DOHH2 (cell line): ENCODE data around the gene SIX3.

Experiments used
- H3F3A ChIP-seq: fragments of 200-600 bp; sonication (generic), shearing (Covaris generic); 2 replicates; pipeline ENCODE4 v1.6.0; 2016; ENCODE audit warnings: antibody characterized with exemption, mild to moderate bottlenecking; ENCODE audit not compliant: control insufficient read depth, insufficient read depth
- H3K27ac ChIP-seq: fragments of 200-600 bp; sonication (generic); 2 replicates; pipeline ENCODE4 v1.5.1; 2014; ENCODE audit warnings: low read depth, mild to moderate bottlenecking, low read length, moderate library complexity
- H3K27me3 ChIP-seq: fragments of 200-600 bp; sonication (generic); 2 replicates; pipeline ENCODE4 v1.6.1; 2014; ENCODE audit warnings: mild to moderate bottlenecking, low read length, mixed read lengths; ENCODE audit not compliant: control insufficient read depth
- H3K36me3 ChIP-seq: fragments of 200-600 bp; sonication (generic); 2 replicates; pipeline ENCODE4 v1.6.1; 2014; ENCODE audit warnings: mild to moderate bottlenecking, low read length, moderate library complexity, mixed read lengths; ENCODE audit not compliant: control insufficient read depth
- H3K4me1 ChIP-seq: fragments of 200-600 bp; sonication (generic); 2 replicates; pipeline ENCODE4 v1.6.1; 2014; ENCODE audit warnings: mild to moderate bottlenecking, low read length, mixed read lengths; ENCODE audit not compliant: control insufficient read depth
- H3K4me2 ChIP-seq: fragments of 200-600 bp; sonication (generic); 2 replicates; pipeline ENCODE4 v1.6.0; 2014; ENCODE audit warnings: mild to moderate bottlenecking, low read length, moderate library complexity
- H3K4me3 ChIP-seq: fragments of 200-600 bp; sonication (generic); 2 replicates; pipeline ENCODE4 v1.5.1; 2014; ENCODE audit warnings: mild to moderate bottlenecking, low read length, mixed read lengths
- H3K79me2 ChIP-seq: fragments of 200-600 bp; sonication (generic); 2 replicates; pipeline ENCODE4 v1.6.1; 2014; ENCODE audit warnings: mild to moderate bottlenecking, low read length, mixed read lengths; ENCODE audit not compliant: control insufficient read depth
- H3K9me2 ChIP-seq: fragments of 200-600 bp; sonication (generic); replicated peaks from 2 replicates; pipeline ENCODE4 v1.6.1; 2014; ENCODE audit warnings: mild to moderate bottlenecking, low read length, mixed read lengths; ENCODE audit not compliant: control insufficient read depth
- H3K9me3 ChIP-seq: fragments of 200-600 bp; sonication (generic); 2 replicates; pipeline ENCODE4 v1.6.1; 2014; ENCODE audit warnings: antibody characterized with exemption, low read length, mixed read lengths; ENCODE audit not compliant: control insufficient read depth, insufficient read depth
- H4K20me1 ChIP-seq: fragments of 200-600 bp; sonication (generic); 2 replicates; pipeline ENCODE4 v1.6.0; 2014; ENCODE audit warnings: low read depth, mild to moderate bottlenecking, antibody characterized with exemption, low read length, moderate library complexity; ENCODE audit not compliant: control insufficient read depth, insufficient read depth
- EZH2phosphoT487 ChIP-seq: fragments of 200-600 bp; sonication (generic); IDR thresholded peaks from 2 replicates; pipeline ENCODE4 v1.6.1; 2017; ENCODE audit warnings: borderline replicate concordance, mild to moderate bottlenecking, antibody characterized with exemption, low read length, moderate library complexity, mixed read lengths
- TF ChIP-seq, protein P1 (sequence below): fragments of 200-600 bp; sonication (generic); IDR thresholded peaks from one replicate; pipeline ENCODE4 v1.5.1; 2014; ENCODE audit warnings: antibody characterized with exemption, mild to moderate bottlenecking, low read depth, low read length; ENCODE audit not compliant: poor library complexity, severe bottlenecking

Gene SIX3

DNA sequence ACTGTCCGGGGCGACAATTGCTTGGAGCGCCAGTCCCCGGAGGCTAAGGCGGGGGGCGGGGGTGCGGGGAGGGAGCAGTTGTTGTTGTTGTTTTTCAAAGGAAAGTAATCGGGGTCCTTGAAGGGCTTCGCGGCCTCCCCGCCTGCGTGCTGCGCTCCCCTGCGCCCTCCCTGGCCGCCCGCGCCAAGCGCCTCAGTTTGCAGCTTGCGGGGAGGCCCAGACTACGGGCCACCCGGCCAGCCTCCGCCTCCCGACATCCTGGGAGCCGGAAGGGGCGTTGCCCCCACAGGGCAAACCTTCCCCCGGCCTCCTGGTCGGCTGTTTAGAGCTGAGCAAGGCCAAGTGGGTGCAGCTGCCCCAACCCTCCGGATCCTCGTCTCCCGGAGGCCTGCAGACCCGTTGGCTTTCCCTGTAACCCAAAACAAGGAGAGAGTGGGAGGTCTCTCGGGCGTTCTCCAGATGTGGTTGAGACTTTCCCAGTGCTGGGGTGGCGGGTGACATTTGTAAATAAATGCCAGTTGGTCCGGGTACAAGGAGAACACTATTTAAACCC is 3.7 kb upstream of the SIX3 start:
- no peaks in the 10 kb centered on the region for H3K79me2 ChIP-seq
- H3F3A ChIP-seq, result no peaks in the 10 kb centered on the region
- no peaks in the 10 kb centered on the region for H3K9me2 ChIP-seq
- H3K4me1 ChIP-seq, result no peaks in the 10 kb centered on the region
- H3K36me3 ChIP-seq, result no peaks in the 10 kb centered on the region
- peak overlapping the region; percentile 34 for H3K4me2 ChIP-seq
- TF ChIP-seq, protein P1, sequence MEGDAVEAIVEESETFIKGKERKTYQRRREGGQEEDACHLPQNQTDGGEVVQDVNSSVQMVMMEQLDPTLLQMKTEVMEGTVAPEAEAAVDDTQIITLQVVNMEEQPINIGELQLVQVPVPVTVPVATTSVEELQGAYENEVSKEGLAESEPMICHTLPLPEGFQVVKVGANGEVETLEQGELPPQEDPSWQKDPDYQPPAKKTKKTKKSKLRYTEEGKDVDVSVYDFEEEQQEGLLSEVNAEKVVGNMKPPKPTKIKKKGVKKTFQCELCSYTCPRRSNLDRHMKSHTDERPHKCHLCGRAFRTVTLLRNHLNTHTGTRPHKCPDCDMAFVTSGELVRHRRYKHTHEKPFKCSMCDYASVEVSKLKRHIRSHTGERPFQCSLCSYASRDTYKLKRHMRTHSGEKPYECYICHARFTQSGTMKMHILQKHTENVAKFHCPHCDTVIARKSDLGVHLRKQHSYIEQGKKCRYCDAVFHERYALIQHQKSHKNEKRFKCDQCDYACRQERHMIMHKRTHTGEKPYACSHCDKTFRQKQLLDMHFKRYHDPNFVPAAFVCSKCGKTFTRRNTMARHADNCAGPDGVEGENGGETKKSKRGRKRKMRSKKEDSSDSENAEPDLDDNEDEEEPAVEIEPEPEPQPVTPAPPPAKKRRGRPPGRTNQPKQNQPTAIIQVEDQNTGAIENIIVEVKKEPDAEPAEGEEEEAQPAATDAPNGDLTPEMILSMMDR, result no peak
- no peak for TF ChIP-seq EZH2phosphoT487
- no peak overlapping the region for H3K27ac ChIP-seq
- peak overlapping the region; percentile 15; the same call in 1 of the 2 replicates for H3K4me3 ChIP-seq
- H3K9me3 ChIP-seq, result no peaks in the 10 kb centered on the region
- H3K27me3 ChIP-seq, result peaks cover 43% of the 10 kb centered on the region
- no peaks in the 10 kb centered on the region for H4K20me1 ChIP-seq

DNA sequence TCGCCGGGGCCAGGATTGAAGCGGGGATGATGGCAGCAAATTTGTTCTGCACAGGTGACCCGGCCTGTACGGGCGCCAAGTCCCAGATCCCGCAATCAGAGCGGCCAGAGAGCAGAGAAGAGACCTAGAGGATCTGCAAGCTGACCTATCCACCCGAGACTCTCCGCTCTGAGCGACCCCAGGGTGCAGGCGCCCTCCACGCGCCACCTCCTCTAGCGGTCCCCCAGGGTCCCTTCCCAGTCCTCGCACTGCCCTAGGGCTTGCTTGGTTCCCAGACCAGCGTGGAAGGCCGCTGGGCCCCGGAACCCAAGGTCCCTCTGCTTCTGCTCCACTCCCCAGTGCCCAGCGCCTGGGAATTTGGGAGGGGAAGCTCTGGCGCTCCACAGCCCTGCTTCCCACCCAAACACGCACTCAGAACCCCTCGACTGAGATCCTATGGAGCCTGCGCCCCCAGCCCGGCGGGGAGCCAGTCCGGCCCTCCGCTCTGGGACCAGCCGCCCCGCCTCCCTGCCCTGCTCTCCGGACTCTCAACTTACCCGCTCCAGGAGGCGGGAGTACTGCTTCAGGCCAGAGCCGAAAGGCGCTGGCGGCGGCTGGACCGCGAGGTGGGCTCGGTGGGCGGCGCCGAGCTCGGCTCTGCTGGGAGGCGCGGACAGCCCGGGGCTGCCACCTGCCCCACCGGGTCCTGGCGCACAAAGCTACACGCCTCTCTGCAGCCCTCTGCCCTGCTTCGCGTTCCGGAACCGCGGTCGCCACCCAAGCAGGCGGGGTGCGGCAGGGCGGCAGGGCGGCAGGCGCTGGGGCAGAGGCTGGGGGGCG is 3.0 kb upstream of the SIX3 start:
- no peak overlapping the region for H3K27ac ChIP-seq
- no peak overlapping the region for H3K4me3 ChIP-seq
- H3K27me3 ChIP-seq, result peaks cover 46% of the 10 kb centered on the region

DNA sequence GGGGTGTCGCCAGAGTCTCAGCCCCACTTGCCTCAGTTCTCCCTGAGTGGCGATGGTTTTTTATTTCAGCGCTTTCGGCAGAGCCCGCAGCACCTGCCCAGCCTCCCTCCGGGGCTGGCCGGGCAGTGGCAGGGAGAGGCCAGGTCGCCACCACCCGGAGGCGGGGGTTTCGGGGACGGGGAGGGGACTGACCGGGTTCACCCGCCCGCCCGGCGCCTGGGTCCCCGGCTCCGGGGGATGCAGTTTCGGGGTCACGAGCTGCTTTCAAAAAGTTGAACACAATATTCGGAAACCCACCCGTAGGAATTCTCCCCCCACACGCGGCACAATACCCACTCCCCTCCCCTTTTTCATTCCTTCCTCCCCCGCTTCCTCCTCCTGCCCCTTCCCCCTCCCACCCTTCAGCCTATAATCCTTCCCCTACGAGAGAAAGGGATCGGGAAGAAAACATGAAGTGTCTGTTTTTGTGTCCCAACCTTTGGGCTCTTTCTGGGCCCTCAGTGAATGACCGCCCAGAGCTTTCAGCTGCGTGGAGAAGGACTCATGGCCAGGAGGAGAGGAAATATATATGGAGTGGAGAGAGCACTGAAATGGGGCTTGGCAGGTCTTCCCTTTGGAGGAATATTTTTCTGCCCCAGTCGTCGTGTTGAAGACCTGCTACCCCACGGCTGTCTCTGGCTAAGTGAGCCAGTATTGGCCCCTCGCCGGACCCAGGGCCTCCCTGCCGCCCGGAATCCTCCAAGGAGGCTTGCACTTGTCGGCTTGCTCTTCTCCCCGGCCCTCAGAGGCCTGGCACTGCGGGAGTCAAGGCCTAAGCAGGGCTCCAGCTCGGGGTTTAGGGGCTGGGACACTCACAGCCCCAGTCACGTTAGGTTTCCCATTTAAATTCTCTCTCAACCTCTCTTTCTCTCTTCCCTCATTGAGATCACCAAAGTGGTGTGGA is 2.1 kb upstream of the SIX3 start:
- no peak overlapping the region for H3K4me2 ChIP-seq
- H3K27ac ChIP-seq, result no peak overlapping the region
- no peak overlapping the region for H3K4me3 ChIP-seq

More for the DNA sequence above, 3.0 kb upstream of the SIX3 start:
- Histone ChIP-seq H3K9me2 (no peaks in the 10 kb centered on the region), H4K20me1 (no peaks in the 10 kb centered on the region), H3F3A (no peaks in the 10 kb centered on the region), H3K79me2 (no peaks in the 10 kb centered on the region), H3K4me2 (peak overlapping the region; percentile 34; the same call in 1 of the 2 replicates), H3K4me1 (no peaks in the 10 kb centered on the region), H3K36me3 (no peaks in the 10 kb centered on the region), H3K9me3 (no peaks in the 10 kb centered on the region)
- no peak for TF ChIP-seq EZH2phosphoT487
- TF ChIP-seq, protein P1, result no peak

More for the DNA sequence above, 2.1 kb upstream of the SIX3 start:
- no peaks in the 10 kb centered on the region for H3K4me1 ChIP-seq
- no peaks in the 10 kb centered on the region for H3F3A ChIP-seq
- TF ChIP-seq, protein P1, result no peak
- no peak for TF ChIP-seq EZH2phosphoT487
- H3K36me3 ChIP-seq, result no peaks in the 10 kb centered on the region
- no peaks in the 10 kb centered on the region for H3K9me3 ChIP-seq
- H3K9me2 ChIP-seq, result no peaks in the 10 kb centered on the region
- H3K79me2 ChIP-seq, result no peaks in the 10 kb centered on the region
- peaks cover 46% of the 10 kb centered on the region for H3K27me3 ChIP-seq
- no peaks in the 10 kb centered on the region for H4K20me1 ChIP-seq
